T follicular helper cell (primary cell): ENCODE results near the gene SH2D3A.
"Not testable (repeated sequence)": the region's sequence is repeated elsewhere in the genome, so short reads cannot be mapped to it uniquely, and the experiment has no call there.

ENCODE experiments used
- DNase-seq: peaks from one replicate; pipeline ENCODE4 v3.0.0-alpha.2; 2020; ENCODE audit warnings: low read depth
- total RNA-seq, 2 experiments: gene quantifications; one replicate each; lab custom pipeline; 2026; lab: John Stamatoyannopoulos, UW

Gene SH2D3A
- 28.1 to 57.0 reads per million in 2 experiments for total RNA-seq

DNA sequence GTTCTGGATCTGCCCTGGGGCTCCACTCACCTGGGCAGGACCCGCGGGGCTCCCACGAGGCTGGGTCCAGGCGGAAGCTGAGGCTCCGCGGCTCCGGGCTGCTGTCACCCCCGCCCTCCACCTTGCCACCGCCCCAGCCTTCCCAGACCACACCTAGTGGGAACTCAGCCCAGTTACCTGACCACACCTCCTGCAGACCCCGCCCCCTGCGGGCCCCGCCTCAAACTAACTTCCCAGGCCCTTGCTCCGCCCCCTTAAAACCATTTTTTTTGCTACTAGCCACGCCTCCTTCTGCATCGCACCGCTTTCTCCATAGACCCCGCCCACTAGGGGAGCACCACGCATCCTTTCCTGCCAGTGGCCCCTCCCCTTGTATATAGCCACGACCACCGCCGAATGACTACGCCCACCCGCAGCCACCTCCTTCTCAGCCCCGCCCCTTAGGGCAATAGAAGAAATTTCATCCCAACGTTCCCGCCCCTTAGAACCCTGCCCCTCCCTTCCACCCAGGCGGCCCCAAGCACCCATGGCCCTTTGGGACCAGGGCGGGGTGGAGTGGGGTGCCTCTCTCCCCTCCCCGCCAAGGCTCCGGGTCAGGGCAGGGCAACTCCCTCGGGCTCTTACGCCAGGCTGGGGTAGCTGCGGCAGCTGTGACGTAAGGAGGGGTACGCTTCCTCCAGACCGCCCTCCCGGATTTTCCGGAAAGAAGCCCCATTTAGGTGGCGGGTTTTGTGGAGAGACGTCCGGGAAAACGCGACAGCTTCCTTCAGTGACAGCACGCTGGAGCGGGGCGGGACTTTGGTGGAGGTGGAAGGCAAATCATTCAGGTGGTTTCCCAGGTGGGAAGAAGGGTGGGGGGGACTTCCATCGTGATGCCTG, at the start of gene SH2D3A:
SH2D3A (minus strand) TSS at position 79 of the 879 bp plus-strand sequence. CDS start 3,687 bp downstream, outside the sequence.
- DNase-seq, result peak; percentile 90

- no peak for DNase-seq
Measured at GRCh38 chr19:6813659-6814058, 46.4 kb upstream of the SH2D3A start.

DNA sequence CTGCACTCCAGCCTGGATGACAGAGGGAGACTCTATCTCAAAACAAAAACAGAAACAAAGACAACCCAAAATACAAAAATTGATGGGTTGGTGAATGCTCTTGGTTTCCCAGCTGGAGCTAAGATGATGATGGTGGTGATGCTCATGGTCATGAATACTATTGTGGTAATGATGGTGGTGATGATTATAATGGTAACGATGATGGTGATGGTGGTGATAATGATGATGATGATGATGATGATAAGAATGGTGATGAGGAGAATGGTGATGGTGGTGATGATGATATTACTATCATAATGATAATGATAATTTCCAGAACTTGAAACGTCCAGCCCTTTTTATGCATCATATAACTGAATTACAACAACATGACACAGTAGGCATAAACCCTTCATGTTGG, 45.4 kb upstream of the SH2D3A start:
- no peak for DNase-seq

GRCh38 chr19:6811906-6812305, 44.7 kb upstream of the SH2D3A start:
- no peak for DNase-seq

- DNase-seq, result no peak
Measured at GRCh38 chr19:6811378-6811777, 44.1 kb upstream of the SH2D3A start.

DNA sequence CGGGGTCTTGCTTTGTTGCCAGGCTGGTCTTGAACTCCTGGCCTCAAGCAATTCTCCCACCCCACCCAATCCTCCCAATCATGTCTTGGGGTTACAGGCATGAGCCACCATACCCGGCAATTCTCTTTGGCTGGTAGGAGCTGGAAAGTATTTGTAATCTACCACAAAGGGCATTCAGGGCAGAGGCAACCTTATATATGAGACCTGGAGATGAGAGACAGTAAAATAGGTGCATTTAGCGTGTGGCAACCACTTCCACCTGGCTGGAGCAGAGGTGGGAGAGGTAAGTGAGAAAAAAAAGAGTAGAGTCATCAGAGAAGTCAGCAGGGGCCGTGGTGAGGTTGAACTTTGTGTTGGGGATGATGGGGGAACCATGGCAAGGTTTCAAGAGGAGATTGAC, 42.0 kb upstream of the SH2D3A start:
- DNase-seq, result no peak

- DNase-seq, result no peak
Measured at GRCh38 chr19:6808494-6808893, 41.3 kb upstream of the SH2D3A start.

- DNase-seq, result no peak
Measured at GRCh38 chr19:6807291-6807690, 40.1 kb upstream of the SH2D3A start.

DNA sequence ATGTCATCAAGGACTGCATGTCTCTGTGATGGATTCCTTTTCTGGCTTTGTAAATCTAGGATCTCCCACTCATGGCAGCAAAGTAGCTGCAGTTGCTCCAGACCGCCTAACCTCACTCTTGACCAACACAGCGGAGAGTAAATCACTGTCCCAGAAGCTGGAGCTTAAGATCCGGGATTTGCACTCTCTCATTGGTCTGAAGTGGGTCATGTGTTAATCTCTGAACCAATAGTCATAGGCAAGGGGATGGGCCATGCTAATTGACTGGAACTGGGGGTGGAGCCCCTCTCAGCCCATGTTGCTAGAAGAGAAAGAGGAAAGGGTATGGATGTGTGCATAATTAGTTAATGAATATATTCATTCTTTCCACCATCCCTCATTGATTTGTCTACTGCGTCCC, 39.3 kb upstream of the SH2D3A start:
- DNase-seq, result no peak

DNA sequence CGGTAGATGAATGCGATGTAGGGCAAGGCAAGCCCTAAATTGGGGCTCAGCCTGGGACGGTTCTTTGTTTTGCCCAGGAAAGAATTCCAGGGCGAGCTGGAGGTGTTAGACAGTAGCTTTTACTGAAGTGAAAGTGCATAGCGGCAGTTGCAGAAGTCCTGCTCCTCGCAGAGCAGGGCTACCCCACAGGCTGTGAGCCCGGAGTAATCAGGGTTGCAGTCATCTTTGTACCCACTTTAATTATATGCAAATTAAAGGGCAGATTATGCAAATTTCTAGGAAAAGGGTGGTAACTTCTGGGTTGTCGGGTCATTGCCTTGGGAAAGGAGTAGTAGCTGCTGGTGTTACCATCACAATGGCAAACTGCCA, 35.8 kb upstream of the SH2D3A start:
- no peak for DNase-seq

- DNase-seq, result peak; percentile 35
Measured at GRCh38 chr19:6802336-6803035, 35.3 kb upstream of the SH2D3A start.

- peak; percentile 64 for DNase-seq
Measured at GRCh38 chr19:6801485-6802086, 34.4 kb upstream of the SH2D3A start.

- no peak for DNase-seq
Measured at GRCh38 chr19:6800991-6801484, 33.8 kb upstream of the SH2D3A start.

GRCh38 chr19:6800160-6800790, 33.0 kb upstream of the SH2D3A start:
- DNase-seq, result not testable (repeated sequence)

DNA sequence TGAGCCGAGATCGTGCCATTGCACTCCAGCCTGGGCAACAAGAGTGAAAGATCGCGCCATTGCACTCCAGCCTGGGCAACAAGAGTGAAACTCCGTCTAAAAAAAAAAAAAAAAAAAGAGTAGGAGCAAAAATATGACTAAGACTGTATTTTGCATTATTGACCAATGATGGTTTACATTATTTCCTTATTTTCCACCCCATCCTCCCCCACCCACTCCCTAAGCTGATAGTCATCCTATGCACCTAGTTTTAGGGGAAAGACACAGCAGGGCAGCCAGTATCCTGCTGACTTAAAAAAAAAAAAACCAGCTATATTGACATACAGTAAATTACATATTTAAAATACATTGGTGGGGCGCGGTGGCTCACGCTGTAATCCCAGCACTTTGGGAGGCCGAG, 30.4 kb upstream of the SH2D3A start:
- DNase-seq, result no peak

- DNase-seq, result no peak
Measured at GRCh38 chr19:6796278-6796677, 29.0 kb upstream of the SH2D3A start.

DNA sequence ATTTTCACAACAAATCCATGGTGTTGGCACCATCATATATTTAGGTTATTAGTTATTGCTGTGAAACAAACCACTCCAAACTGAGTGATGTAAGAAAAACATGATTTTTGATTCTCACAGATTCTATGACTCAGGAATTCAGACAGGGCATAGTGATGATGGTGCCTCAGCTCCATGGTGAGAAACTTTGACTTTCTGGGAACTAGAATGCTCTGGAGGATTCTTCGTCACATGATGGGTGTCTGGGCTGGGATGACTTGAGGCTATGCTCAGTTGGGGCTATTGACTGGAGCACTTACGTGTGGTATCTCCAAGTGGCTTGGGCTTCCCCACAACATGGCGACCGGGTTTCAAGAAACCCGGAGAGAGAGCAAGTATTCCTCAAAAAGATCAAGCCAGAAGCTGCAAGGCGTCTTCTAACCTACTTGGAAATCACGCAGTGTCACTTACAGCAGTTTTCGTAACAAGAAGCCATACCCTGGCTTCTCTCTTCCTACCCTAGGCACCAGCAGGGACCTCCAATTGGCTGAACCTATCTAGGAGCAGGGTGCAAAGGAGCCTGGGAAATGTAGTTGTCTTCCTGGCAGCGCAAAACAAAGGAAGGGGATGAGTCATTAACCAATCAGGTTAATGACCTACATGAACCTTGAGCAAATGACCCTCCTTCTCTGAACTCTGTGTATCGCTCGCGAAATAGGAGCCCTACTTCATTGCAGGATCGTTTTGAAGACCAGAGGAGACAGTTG, 27.6 kb upstream of the SH2D3A start:
- no peak for DNase-seq

DNA sequence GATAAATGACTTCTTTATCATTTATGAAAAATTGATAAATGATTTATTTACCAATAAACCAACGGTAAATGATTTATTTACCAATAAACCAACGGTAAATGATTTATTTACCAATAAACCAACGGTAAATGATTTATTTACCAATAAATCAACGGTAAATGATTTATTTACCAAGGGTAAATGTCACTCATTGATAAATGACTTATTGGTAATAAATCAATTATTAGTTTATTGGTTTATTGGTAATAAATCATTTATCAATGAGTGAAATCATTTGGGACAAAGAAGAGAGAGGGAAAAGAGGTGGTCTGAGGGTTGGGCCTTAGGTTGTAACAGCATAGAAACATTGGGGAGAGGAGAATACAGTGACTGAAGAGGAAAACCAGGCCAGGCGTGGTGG, 26.7 kb upstream of the SH2D3A start:
- no peak for DNase-seq

DNA sequence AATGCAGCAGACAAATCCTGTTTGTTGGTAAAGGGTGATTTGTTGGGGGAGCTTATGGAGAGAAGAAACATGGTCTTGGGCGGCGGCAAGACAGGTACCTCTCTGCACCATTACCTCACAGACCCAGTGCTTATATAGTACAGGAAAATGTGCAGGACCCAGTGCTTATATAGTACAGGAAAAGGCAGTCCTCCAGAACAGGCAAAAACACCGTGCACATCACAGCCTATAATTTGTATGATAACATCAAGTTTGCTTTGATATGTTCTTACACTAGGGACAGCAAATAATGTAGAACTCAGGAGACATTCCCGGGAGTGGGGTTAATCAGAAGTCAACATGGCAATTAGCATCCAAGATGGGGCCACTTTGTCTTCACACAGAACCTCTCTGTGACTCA, 26.2 kb upstream of the SH2D3A start:
- DNase-seq, result no peak

DNA sequence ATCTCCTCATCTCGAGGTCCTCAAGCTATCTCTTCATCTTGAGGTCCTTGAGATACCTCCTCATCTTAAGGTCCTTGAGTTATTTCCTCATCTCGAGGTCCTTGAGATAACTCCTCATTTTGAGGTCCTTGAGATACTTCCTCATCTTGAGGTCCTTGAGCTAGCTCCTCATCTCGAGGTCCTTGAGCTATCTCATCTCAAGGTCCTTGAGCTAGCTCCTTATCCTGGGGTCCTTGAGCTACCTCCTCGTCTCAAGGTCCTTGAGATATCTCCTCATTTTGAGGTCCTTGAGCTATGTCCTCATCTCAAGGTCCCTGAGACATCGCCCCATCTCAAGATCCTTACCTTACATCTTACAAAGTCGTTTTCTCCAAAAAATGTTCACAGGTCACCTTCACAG, 24.0 kb upstream of the SH2D3A start:
- no peak for DNase-seq
